GM19455 (cell line): ENCODE measurements around the gene CCL1.

Experiments used
- ATAC-seq: cut with Tn5 transposase; IDR thresholded peaks from one replicate; pipeline ENCODE4 v1.9.1; 2021; ENCODE audit not compliant: unreplicated experiment

CCL1 gene

GRCh38 chr17:34384271-34384670, 21.2 kb upstream of the CCL1 start:
- ATAC-seq = no peak

- ATAC-seq = no peak
These were observed 20.2 kb upstream of the CCL1 start for GRCh38 chr17:34383216-34383615.

- ATAC-seq = no peak
These were observed 19.6 kb upstream of the CCL1 start for GRCh38 chr17:34382621-34383124.

- ATAC-seq = no peak
These were observed 16.8 kb upstream of the CCL1 start for GRCh38 chr17:34379868-34380267.

- peak; percentile 72 for ATAC-seq
These were observed 15.7 kb upstream of the CCL1 start for GRCh38 chr17:34378664-34379101.

- ATAC-seq = no peak
These were observed 14.2 kb upstream of the CCL1 start for GRCh38 chr17:34377078-34377823.

- ATAC-seq = no peak
These were observed 12.5 kb upstream of the CCL1 start for GRCh38 chr17:34375426-34375997.

- ATAC-seq = no peak
These were observed 11.4 kb upstream of the CCL1 start for GRCh38 chr17:34374457-34374856.

- ATAC-seq = no peak
These were observed 8.5 kb upstream of the CCL1 start for GRCh38 chr17:34371405-34372100.

- no peak for ATAC-seq
These were observed 8.0 kb upstream of the CCL1 start for GRCh38 chr17:34370997-34371395.

- ATAC-seq = no peak
These were observed 7.5 kb upstream of the CCL1 start for GRCh38 chr17:34370376-34370996.

GRCh38 chr17:34369571-34369970, 6.5 kb upstream of the CCL1 start:
- no peak for ATAC-seq

- no peak for ATAC-seq
These were observed 6.0 kb upstream of the CCL1 start for GRCh38 chr17:34368946-34369500.

GRCh38 chr17:34368196-34368945, 5.3 kb upstream of the CCL1 start:
- no peak for ATAC-seq

- ATAC-seq = no peak
These were observed 4.6 kb upstream of the CCL1 start for GRCh38 chr17:34367486-34368195.

- no peak for ATAC-seq
These were observed 3.6 kb upstream of the CCL1 start for GRCh38 chr17:34366529-34367107.

GRCh38 chr17:34366010-34366409, 3.0 kb upstream of the CCL1 start:
- no peak for ATAC-seq

- no peak for ATAC-seq
These were observed 2.3 kb upstream of the CCL1 start for GRCh38 chr17:34365340-34365739.

GRCh38 chr17:34364751-34365150, 1.7 kb upstream of the CCL1 start:
- no peak for ATAC-seq
